ENCODE measurements around the gene SH3RF1.
"Not testable (repeated sequence)": the region's sequence is repeated elsewhere in the genome, so short reads cannot be mapped to it uniquely, and the experiment has no call there.

Gene SH3RF1

GRCh38 chr4:169270810-169271691 lies at the start of gene SH3RF1:
Gene SH3RF1 (minus strand): TSS chr4:169270956. CDS start chr4:169269212, 1,744 bp downstream.
- peak; percentile 35 to 89 (median 88) for DNase-seq

GRCh38 chr4:169315530-169316343 lies 45.0 kb upstream of the SH3RF1 start:
- peak in 2 of 3 experiments; percentile 27 to 66 for DNase-seq

GRCh38 chr4:169314906-169315305 lies 44.1 kb upstream of the SH3RF1 start:
- DNase-seq, result peak; percentile 63 to 89 (median 74)

- DNase-seq, result no peak
Observed at GRCh38 chr4:169313732-169314131, 43.0 kb upstream of the SH3RF1 start.

GRCh38 chr4:169312690-169313422 lies 42.1 kb upstream of the SH3RF1 start:
- no peak for DNase-seq

GRCh38 chr4:169311643-169312365 lies 41.0 kb upstream of the SH3RF1 start:
- DNase-seq, result peak; percentile 2 to 28 (median 21)

- no peak for DNase-seq
Observed at GRCh38 chr4:169309326-169309967, 38.7 kb upstream of the SH3RF1 start.

GRCh38 chr4:169307576-169307975 lies 36.8 kb upstream of the SH3RF1 start:
- DNase-seq, result peak in 2 of 3 experiments; percentile 5 to 31

- no peak for DNase-seq
Observed at GRCh38 chr4:169305651-169306050, 34.9 kb upstream of the SH3RF1 start.

- DNase-seq, result no peak
Observed at GRCh38 chr4:169305173-169305572, 34.4 kb upstream of the SH3RF1 start.

GRCh38 chr4:169295822-169296221 lies 25.1 kb upstream of the SH3RF1 start:
- no peak for DNase-seq

GRCh38 chr4:169293343-169294176 lies 22.8 kb upstream of the SH3RF1 start:
- DNase-seq, result no peak

GRCh38 chr4:169287983-169288382 lies 17.2 kb upstream of the SH3RF1 start:
- DNase-seq, result not testable (repeated sequence)

GRCh38 chr4:169286562-169287301 lies 16.0 kb upstream of the SH3RF1 start:
- no peak for DNase-seq

GRCh38 chr4:169283114-169283509 lies 12.4 kb upstream of the SH3RF1 start:
- no peak for DNase-seq

GRCh38 chr4:169282429-169283113 lies 11.8 kb upstream of the SH3RF1 start:
- DNase-seq, result no peak

GRCh38 chr4:169279108-169279507 lies 8.4 kb upstream of the SH3RF1 start:
- DNase-seq, result no peak

- DNase-seq, result no peak
Observed at GRCh38 chr4:169278624-169279023, 7.9 kb upstream of the SH3RF1 start.

GRCh38 chr4:169277838-169278237 lies 7.1 kb upstream of the SH3RF1 start:
- not testable (repeated sequence) for DNase-seq

All from NCI-H1417 (cell line).